Neural cell (in vitro differentiated cells): Measurements from ENCODE around the gene TMEM132A.

Experiments
- EP300 ChIP-seq: fragments of 450-650 bp; conservative IDR thresholded peaks from 2 replicates; pipeline ENCODE4 v1.6.1; 2014; ENCODE audit warnings: antibody characterized with exemption, mild to moderate bottlenecking, moderate library complexity; ENCODE audit not compliant: poor library complexity, severe bottlenecking
- MXI1 ChIP-seq: fragments of 450-650 bp; conservative IDR thresholded peaks from 2 replicates; pipeline ENCODE4 v1.6.1; 2014; ENCODE audit warnings: antibody characterized with exemption, mild to moderate bottlenecking; ENCODE audit not compliant: poor library complexity, severe bottlenecking
- TAF1 ChIP-seq: IDR thresholded peaks from 2 replicates; pipeline ENCODE4 v1.6.1; 2012; ENCODE audit warnings: low read depth
- TF ChIP-seq, protein P1 (sequence below): fragments of 450-650 bp; IDR thresholded peaks from 2 replicates; pipeline ENCODE4 v1.5.1; 2014; ENCODE audit warnings: antibody characterized with exemption, mild to moderate bottlenecking, moderate library complexity; ENCODE audit not compliant: poor library complexity, severe bottlenecking
- TF ChIP-seq, protein P2 (sequence below): IDR thresholded peaks from 2 replicates; pipeline ENCODE4 v1.6.1; 2012; ENCODE audit warnings: borderline replicate concordance

DNA sequence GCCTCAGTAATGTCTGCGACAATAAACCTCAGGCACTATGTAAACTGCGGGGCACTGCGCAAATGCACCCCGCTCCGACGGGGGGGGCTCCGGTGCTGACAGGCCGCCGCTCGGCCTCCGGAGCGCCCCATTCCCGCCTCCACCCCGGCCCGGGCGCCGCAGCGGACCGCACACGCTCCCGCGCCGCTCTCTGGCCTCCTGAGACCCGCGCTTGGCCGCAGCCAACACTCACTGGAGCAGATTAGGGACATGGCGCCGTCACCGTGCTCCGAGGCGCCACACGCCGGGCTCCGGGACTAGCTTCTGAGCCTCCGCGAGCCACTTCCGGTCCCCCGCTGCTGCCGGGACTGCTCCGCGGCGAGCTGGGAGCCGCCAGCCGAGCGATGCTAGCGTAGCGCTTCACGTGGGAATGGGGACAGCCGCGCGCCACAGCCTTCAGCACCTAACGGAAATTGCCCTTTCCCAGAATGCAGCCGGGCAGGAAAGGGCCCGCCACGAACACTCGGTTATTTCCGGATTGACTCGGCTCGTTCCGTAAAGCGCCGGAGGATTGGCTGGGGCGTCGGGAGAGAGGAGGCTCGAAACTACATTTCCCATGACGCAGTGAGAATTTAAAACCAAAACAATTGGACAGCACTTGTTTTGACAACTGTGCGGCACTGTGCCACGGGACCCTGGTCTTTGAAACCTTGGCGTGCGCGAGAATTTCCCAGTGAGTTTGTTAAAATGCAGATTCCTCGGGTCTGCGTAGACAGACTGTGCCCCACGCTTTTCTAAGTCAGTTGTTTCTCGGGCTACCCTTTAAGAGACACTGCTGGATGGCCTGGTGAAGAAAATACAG is 17.9 kb upstream of the TMEM132A start, which contains the start of gene PRPF19:
- TF ChIP-seq, protein P1, sequence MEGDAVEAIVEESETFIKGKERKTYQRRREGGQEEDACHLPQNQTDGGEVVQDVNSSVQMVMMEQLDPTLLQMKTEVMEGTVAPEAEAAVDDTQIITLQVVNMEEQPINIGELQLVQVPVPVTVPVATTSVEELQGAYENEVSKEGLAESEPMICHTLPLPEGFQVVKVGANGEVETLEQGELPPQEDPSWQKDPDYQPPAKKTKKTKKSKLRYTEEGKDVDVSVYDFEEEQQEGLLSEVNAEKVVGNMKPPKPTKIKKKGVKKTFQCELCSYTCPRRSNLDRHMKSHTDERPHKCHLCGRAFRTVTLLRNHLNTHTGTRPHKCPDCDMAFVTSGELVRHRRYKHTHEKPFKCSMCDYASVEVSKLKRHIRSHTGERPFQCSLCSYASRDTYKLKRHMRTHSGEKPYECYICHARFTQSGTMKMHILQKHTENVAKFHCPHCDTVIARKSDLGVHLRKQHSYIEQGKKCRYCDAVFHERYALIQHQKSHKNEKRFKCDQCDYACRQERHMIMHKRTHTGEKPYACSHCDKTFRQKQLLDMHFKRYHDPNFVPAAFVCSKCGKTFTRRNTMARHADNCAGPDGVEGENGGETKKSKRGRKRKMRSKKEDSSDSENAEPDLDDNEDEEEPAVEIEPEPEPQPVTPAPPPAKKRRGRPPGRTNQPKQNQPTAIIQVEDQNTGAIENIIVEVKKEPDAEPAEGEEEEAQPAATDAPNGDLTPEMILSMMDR = no peak
- TF ChIP-seq MXI1 (peak; percentile 97), TAF1 (no peak), EP300 (no peak)
- TF ChIP-seq, protein P2, sequence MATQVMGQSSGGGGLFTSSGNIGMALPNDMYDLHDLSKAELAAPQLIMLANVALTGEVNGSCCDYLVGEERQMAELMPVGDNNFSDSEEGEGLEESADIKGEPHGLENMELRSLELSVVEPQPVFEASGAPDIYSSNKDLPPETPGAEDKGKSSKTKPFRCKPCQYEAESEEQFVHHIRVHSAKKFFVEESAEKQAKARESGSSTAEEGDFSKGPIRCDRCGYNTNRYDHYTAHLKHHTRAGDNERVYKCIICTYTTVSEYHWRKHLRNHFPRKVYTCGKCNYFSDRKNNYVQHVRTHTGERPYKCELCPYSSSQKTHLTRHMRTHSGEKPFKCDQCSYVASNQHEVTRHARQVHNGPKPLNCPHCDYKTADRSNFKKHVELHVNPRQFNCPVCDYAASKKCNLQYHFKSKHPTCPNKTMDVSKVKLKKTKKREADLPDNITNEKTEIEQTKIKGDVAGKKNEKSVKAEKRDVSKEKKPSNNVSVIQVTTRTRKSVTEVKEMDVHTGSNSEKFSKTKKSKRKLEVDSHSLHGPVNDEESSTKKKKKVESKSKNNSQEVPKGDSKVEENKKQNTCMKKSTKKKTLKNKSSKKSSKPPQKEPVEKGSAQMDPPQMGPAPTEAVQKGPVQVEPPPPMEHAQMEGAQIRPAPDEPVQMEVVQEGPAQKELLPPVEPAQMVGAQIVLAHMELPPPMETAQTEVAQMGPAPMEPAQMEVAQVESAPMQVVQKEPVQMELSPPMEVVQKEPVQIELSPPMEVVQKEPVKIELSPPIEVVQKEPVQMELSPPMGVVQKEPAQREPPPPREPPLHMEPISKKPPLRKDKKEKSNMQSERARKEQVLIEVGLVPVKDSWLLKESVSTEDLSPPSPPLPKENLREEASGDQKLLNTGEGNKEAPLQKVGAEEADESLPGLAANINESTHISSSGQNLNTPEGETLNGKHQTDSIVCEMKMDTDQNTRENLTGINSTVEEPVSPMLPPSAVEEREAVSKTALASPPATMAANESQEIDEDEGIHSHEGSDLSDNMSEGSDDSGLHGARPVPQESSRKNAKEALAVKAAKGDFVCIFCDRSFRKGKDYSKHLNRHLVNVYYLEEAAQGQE = peak; percentile 21
